ENCODE results near the gene SLC24A3. TPM values are rescaled to one million over a fixed set of nuclear protein-coding genes. Genes with fewer than 3 reads are reported as not detected.

The SLC24A3 gene
- total and polyA plus RNA-seq, 2 of the 13 experiments (the other 11 are each of a cell fraction or from before 2014, with no cell fraction given) = not detected

DNA sequence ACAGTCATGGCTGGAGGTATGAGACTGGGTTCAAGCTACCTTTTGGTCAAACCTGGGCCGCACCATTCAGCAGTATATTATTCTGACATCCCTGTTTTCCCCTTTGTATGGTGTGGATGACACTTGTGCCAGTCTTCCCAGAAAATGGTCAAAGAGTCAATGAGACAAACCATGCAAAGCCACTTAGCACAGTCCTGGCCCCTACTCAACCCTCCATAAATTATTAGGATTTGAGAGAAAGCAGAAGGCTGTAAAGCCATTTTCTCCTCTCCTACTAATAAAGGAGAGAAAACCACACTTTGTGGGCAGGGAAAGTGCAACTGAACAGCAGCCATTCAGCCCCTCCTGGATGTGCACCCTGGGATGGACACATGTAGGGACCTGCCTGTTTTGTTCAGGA lies 236.2 kb downstream of the SLC24A3 start (continued):
- TF ChIP-seq ZNF432 (CRISPR knock-in tag; IDR thresholded peaks at IDR 0.05; ENCODE audit: borderline replicate concordance) (no peak), GFI1 (CRISPR knock-in tag; IDR thresholded peaks at IDR 0.05; ENCODE audit: borderline replicate concordance) (no peak)

DNA sequence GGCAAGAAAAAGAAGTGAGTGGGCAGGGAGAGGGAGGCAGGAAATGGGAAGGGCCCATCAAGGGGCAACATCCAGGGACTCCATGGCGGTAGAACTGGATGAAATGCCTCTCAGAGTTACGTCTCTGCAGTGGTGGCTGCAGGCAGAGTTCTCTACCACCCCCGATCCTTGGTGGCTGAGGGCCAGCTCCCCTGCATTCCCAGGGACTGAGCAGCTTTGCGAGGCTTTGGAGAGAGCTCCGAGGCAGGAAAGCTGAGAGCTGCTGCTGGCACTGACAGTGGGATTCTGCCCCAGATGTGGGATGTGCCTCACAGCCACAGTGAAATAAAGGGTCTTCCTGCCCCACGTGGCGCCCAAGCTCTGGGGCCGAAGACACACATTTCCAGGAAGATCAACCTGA lies 236.6 kb downstream of the SLC24A3 start:
- BruUV-seq (replicated peaks) = no TSS peak
- H3K27me3 ChIP-seq (ENCODE audit: control insufficient read depth in 1 of 2, insufficient read depth in 2 of 2, low read length in 2 of 2) = no peaks in the 10 kb centered on the region; a peak in 1 of 5 replicates
- no peak for FAIRE-seq
- no peak overlapping the region for H3K27ac ChIP-seq (ENCODE audit: extremely low read length, insufficient read depth, low read length)
- H4K20me1 ChIP-seq (ENCODE audit: insufficient read depth, low read length) = no peaks in the 10 kb centered on the region
- intact Hi-C loops (cut with micrococcal nuclease; ENCODE audit: unreplicated experiment) = no loop called here
- H3K4me1 ChIP-seq (ENCODE audit: insufficient read depth, low read length) = no peaks in the 10 kb centered on the region
- POLR2A ChIA-PET = no interaction called here
- peaks cover 9% of the 10 kb centered on the region; the same call in 1 of the 2 replicates for H3K9me3 ChIP-seq (ENCODE audit: low read length)
- CTCF ChIA-PET (ENCODE audit: low intra/inter-chr PET ratio, low total read pairs) = no interaction called here
- DNase-seq (ENCODE audit: low spot score) = no peak
- ATAC-seq = no peak
- H3K36me3 ChIP-seq (replicated peaks in 1 of 2; ENCODE audit: control insufficient read depth in 1 of 2, insufficient read depth in 2 of 2, low read length in 2 of 2) = no peaks in the 10 kb centered on the region
- H3K9ac ChIP-seq (ENCODE audit: insufficient read depth, low read depth, low read length) = no peak overlapping the region
- in situ Hi-C loops (cut with HindIII; ENCODE audit: extremely low pct_ligation_motif_present, low pct_unique_long_range_greater_than_20kb) = no loop called here
- no peak overlapping the region for H2AFZ ChIP-seq (ENCODE audit: low read length)
- no peaks in the 10 kb centered on the region for H3K79me2 ChIP-seq (ENCODE audit: insufficient read depth, low read length)
- TF ChIP-seq ZNF577 (CRISPR knock-in tag; IDR thresholded peaks at IDR 0.05; ENCODE audit: borderline replicate concordance, low read depth) = no peak
- TF ChIP-seq GATAD1 (CRISPR knock-in tag; IDR thresholded peaks at IDR 0.05) = no peak
- no peak for TF ChIP-seq GLI4 (CRISPR knock-in tag; IDR thresholded peaks at IDR 0.05; ENCODE audit: borderline replicate concordance)
- TF ChIP-seq, protein P1, sequence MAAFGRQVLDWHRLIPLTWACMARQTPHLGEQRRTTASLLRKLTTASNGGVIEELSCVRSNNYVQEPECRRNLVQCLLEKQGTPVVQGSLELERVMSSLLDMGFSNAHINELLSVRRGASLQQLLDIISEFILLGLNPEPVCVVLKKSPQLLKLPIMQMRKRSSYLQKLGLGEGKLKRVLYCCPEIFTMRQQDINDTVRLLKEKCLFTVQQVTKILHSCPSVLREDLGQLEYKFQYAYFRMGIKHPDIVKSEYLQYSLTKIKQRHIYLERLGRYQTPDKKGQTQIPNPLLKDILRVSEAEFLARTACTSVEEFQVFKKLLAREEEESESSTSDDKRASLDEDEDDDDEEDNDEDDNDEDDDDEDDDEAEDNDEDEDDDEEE (CRISPR knock-in tag; IDR thresholded peaks at IDR 0.05) = no peak
- TF ChIP-seq, protein P2, sequence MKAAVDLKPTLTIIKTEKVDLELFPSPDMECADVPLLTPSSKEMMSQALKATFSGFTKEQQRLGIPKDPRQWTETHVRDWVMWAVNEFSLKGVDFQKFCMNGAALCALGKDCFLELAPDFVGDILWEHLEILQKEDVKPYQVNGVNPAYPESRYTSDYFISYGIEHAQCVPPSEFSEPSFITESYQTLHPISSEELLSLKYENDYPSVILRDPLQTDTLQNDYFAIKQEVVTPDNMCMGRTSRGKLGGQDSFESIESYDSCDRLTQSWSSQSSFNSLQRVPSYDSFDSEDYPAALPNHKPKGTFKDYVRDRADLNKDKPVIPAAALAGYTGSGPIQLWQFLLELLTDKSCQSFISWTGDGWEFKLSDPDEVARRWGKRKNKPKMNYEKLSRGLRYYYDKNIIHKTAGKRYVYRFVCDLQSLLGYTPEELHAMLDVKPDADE (CRISPR knock-in tag; IDR thresholded peaks at IDR 0.05) = no peak
- no peak for TF ChIP-seq ZNF251 (CRISPR knock-in tag; IDR thresholded peaks at IDR 0.05)
- TF ChIP-seq YEATS4 (CRISPR knock-in tag; IDR thresholded peaks at IDR 0.05; ENCODE audit: borderline replicate concordance) = no peak
- no peak for TF ChIP-seq TAF15 (IDR thresholded peaks at IDR 0.05; ENCODE audit: low read depth, low read length, poor library complexity, severe bottlenecking)
- TF ChIP-seq ZSCAN9 (CRISPR knock-in tag; IDR thresholded peaks at IDR 0.05; ENCODE audit: borderline replicate concordance) = no peak
- 7% methylated on average over 6 of the region's 8 CpGs for WGBS (ENCODE audit: low lambda C conversion rate)
- no peak overlapping the region for H3K4me2 ChIP-seq (ENCODE audit: low read depth, low read length)
- H3K4me3 ChIP-seq (replicated peaks in 1 of 3; ENCODE audit: insufficient read depth in 1 of 3, low read depth in 2 of 3, low read length in 3 of 3) = no peak overlapping the region
